Suprapubic skin (tissue), 4 donors: ENCODE measurements around the gene CXXC5. TPM values are rescaled to one million over a fixed set of nuclear protein-coding genes. Genes with fewer than 3 reads are reported as not detected.
A peak's percentile ranks its signal among the peaks of the same experiment; 100 is the strongest.

Source experiments
- DNase-seq, 2 donors: peaks; one replicate each; pipeline ENCODE4 v3.0.0-alpha.2; 2019; ENCODE audit warnings: low spot score in 2 of 2
- H3K27ac ChIP-seq: fragments of 200-600 bp; sonication (generic); one replicate; pipeline ENCODE4 v1.5.1; 2019
- H3K27me3 ChIP-seq: fragments of 200-600 bp; sonication (generic); one replicate; pipeline ENCODE4 v1.5.1; 2019
- H3K36me3 ChIP-seq: fragments of 200-600 bp; sonication (generic); one replicate; pipeline ENCODE4 v1.5.1; 2019
- H3K4me1 ChIP-seq: fragments of 200-600 bp; sonication (generic); one replicate; pipeline ENCODE4 v1.5.1; 2019
- H3K4me3 ChIP-seq: fragments of 200-600 bp; sonication (generic); one replicate; pipeline ENCODE4 v1.5.1; 2019; ENCODE audit warnings: mild to moderate bottlenecking
- H3K9me3 ChIP-seq: fragments of 200-600 bp; sonication (generic); one replicate; pipeline ENCODE4 v1.5.1; 2019
- EP300 ChIP-seq: sonication (generic); formaldehyde crosslinking; IDR thresholded peaks from one replicate; pipeline ENCODE4 v1.6.1; 2017; ENCODE audit warnings: antibody characterized with exemption
- POLR2A ChIP-seq, 2 donors: fragments of 450-650 bp; IDR thresholded peaks; one replicate each; pipeline ENCODE4 v1.6.1; 2017; ENCODE audit warnings: antibody characterized with exemption in 2 of 2, mild to moderate bottlenecking in 2 of 2, moderate library complexity in 2 of 2
- POLR2AphosphoS5 ChIP-seq, 3 donors: sonication (generic); formaldehyde crosslinking; IDR thresholded peaks; one replicate each; pipeline ENCODE4 v1.6.1; 2017; ENCODE audit warnings: antibody characterized with exemption in 3 of 3
- WGBS: methylation state at CpG from one replicate; pipeline ENCODE4 v1.1.5; 2018; 5-methylcytosine and 5-hydroxymethylcytosine counted together
- total RNA-seq, 4 donors: library from RNA; depleted of rRNA; stranded (reverse); fragments of >200 nt; gene quantifications; one replicate each; pipeline ENCODE4 v1.1.0, GENCODE V29; 2016
- TF ChIP-seq, protein P1 (sequence below), 2 donors: fragments of 200-600 bp in 1 of 2; fragments of 450-650 bp in 1 of 2; sonication (generic) in 1 of 2; IDR thresholded peaks; one replicate each; pipeline ENCODE4 v1.5.1; 2016 to 2019; ENCODE audit warnings: antibody characterized with exemption in 2 of 2, mild to moderate bottlenecking in 1 of 2, moderate library complexity in 1 of 2

Gene CXXC5
- total RNA-seq, 4 donors from 2014 or later = 21.8 to 40.6 (median 30.1) TPM

DNA sequence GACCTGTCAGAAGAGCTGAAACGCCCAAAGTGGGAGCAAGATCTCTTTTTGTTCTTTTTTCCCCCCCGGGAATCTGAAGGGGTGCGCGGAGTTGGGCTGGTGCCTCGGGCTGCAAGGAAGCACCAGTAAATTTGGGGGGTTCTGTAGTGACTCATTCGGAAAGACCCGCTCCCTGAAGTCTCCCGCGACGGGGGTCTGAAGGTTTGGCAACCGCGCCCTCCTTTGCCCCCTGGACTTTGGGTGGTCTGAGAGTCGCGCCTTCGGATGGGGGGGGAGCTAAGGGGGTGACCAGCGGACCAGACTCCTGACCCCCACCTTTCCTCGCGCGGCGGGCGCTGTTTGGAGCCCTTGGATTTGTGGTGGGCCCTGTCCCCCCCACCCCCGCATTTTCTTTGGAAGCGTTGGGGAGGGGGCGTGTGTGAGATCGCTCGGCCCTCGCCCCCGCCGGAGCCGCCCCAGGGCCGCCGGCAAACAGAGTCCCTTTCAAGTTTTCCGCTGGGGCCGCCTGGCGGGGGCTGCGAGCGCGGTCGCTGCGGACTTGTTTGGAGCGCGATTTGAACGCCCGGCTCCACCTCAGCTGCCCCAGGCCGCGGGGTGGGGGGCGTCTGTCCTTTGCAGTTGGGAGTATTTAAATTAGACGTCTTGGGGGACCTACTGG lies 2.0 kb downstream of the CXXC5 start:
- Histone ChIP-seq H3K4me1 (peaks cover 73% of the 10 kb centered on the region), H3K27ac (peak overlapping the region; percentile 86)

DNA sequence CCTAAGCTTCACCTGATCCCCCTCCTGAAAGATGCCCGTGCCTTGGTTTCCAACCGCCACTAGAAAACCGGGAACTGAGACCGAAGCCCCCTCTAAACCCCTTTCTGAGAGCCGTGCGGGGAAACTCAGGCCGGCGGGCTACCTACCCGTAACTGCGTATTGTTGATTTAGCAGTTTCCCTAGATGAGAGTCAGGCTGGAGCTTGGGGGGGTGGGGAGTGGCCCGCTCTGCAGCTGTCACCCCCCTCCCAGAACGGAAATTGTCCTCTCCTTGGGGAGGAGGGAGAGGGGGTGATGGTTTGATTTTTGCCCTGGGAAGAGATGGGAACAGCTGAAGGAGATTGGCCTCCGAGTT lies 2.5 kb downstream of the CXXC5 start:
- Histone ChIP-seq H3K9me3 (no peaks in the 10 kb centered on the region), H3K27me3 (peaks cover 4% of the 10 kb centered on the region), H3K36me3 (no peaks in the 10 kb centered on the region), H3K27ac (peak overlapping the region; percentile 86), H3K4me1 (peaks cover 79% of the 10 kb centered on the region), H3K4me3 (peak overlapping the region; percentile 85)
- no peak for TF ChIP-seq EP300
- TF ChIP-seq POLR2AphosphoS5 (IDR thresholded peaks at IDR 0.05) = no peak
- TF ChIP-seq, protein P1, sequence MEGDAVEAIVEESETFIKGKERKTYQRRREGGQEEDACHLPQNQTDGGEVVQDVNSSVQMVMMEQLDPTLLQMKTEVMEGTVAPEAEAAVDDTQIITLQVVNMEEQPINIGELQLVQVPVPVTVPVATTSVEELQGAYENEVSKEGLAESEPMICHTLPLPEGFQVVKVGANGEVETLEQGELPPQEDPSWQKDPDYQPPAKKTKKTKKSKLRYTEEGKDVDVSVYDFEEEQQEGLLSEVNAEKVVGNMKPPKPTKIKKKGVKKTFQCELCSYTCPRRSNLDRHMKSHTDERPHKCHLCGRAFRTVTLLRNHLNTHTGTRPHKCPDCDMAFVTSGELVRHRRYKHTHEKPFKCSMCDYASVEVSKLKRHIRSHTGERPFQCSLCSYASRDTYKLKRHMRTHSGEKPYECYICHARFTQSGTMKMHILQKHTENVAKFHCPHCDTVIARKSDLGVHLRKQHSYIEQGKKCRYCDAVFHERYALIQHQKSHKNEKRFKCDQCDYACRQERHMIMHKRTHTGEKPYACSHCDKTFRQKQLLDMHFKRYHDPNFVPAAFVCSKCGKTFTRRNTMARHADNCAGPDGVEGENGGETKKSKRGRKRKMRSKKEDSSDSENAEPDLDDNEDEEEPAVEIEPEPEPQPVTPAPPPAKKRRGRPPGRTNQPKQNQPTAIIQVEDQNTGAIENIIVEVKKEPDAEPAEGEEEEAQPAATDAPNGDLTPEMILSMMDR (IDR thresholded peaks at IDR 0.05) = no peak
- TF ChIP-seq POLR2A (IDR thresholded peaks at IDR 0.05) = no peak
- peak in 1 of 2 donors; percentile 69 for DNase-seq
- WGBS = 42% methylated on average over 13 of the region's 13 CpGs

More for the DNA sequence above, 2.0 kb downstream of the CXXC5 start:
- peak overlapping the region; percentile 85 for H3K4me3 ChIP-seq
- 5% methylated on average over 10 of the region's 48 CpGs for WGBS
- TF ChIP-seq, protein P1 (IDR thresholded peaks at IDR 0.05) = peak; percentile 18 to 42
- no peak for TF ChIP-seq POLR2A (IDR thresholded peaks at IDR 0.05)
- H3K9me3 ChIP-seq = no peaks in the 10 kb centered on the region
- peaks cover 4% of the 10 kb centered on the region for H3K27me3 ChIP-seq
- peak in 1 of 2 donors; percentile 78 for DNase-seq
- no peaks in the 10 kb centered on the region for H3K36me3 ChIP-seq

DNA sequence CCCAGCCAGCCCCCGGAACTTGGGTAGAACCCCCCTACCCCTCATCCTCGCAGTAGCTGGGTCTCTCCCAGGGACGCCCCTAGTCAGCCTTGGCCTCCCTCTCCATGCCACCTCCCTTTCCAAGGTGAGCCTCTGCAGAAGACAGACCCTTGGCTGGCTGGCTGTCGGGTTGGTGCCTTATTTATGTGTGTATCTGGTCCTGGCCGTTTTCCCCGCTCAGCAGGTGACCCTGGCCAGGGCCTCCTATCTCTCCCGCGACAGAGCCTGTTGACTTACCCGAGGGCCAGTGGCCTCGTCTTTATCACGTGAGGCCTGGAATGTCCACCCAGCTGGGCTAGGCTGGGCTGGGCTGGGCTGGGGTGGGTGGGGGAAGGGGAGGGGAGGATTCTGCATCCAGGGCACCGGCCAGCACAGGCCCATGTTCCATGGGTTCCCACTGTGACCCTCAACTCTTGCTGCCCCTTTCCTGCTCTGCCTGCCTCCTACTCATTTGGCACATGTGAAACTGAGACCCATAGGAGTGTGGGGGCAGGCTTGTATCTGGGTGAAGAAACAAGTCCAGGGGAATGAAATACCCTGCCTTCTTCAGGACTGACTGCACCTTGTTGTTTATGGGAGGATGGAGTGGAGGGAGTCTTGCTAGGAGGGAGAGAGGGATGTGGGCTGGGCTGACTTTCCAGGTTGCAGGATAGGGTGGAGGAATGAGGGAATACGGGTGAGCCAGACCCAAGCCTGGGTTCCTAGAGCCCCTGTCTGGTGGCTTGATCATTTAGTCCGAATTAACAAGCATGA lies 3.1 kb downstream of the CXXC5 start:
- Histone ChIP-seq H3K27me3 (peaks cover 4% of the 10 kb centered on the region), H3K9me3 (no peaks in the 10 kb centered on the region), H3K4me3 (peak overlapping the region; percentile 85), H3K4me1 (peaks cover 84% of the 10 kb centered on the region), H3K27ac (peak overlapping the region; percentile 86), H3K36me3 (no peaks in the 10 kb centered on the region)
- WGBS = 55% methylated on average over 11 of the region's 14 CpGs
- peak in 1 of 2 donors; percentile 78 for DNase-seq
- no peak for TF ChIP-seq POLR2AphosphoS5 (IDR thresholded peaks at IDR 0.05)
- TF ChIP-seq, protein P1 (IDR thresholded peaks at IDR 0.05) = no peak
- no peak for TF ChIP-seq EP300
- TF ChIP-seq POLR2A (IDR thresholded peaks at IDR 0.05) = no peak

DNA sequence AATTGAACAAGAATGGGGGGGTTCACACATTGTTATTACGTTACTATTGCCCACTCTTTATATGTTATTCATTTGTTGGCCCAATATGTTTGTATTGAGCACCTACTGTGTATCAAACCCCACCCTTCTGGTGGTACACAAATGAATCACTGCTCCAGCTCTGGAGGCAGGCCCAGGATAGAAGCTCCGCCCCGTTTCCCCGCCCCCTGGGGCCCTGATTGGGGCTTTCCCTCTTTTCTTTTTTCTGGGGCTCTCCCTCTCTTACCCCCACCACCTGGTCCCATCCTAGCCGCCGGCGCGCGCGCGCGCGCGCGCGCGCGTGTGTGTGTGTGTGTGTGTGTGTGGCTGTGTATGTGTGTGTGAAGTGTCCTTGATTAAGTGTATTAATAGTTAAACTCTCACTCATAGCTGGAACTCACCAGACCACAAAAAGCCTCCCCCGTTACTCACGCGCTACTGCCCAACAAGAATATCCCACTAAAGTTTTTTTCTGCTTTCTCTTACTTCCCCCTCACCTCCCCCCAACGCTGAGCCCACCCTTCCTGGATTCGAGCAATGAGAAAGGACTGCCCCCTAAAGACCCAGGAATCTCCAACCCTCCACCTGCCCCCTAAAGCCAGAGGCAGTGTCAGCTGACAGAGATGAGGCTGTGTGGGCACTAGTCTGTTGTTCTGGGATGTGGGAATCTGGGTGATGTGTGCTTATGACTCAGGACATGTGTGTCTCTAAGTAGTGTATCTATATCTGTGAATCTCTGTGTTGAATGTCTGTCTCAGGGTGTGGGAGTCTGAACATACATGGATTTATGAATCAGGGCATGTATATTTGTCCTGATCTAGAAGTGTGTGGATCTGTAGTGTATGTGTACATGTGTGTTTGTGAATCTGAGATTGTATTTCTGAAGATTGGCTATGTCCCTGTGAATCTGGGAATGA lies 4.0 kb downstream of the CXXC5 start:
- Histone ChIP-seq H3K36me3 (no peaks in the 10 kb centered on the region), H3K27ac (peak overlapping the region; percentile 86), H3K27me3 (peaks cover 4% of the 10 kb centered on the region), H3K9me3 (no peaks in the 10 kb centered on the region), H3K4me1 (peaks cover 86% of the 10 kb centered on the region), H3K4me3 (peak overlapping the region; percentile 23)
- DNase-seq = no peak
- TF ChIP-seq, protein P1 (IDR thresholded peaks at IDR 0.05) = no peak
- TF ChIP-seq POLR2A (IDR thresholded peaks at IDR 0.05) = no peak
- TF ChIP-seq POLR2AphosphoS5 (IDR thresholded peaks at IDR 0.05) = no peak
- TF ChIP-seq EP300 = no peak
- WGBS = 16% methylated on average over 23 of the region's 23 CpGs
